Ecto neural progenitor cell (in vitro differentiated cells): Measurements from ENCODE around the gene ADAM11.

Experiments used
- DNase-seq: peaks from one replicate; pipeline ENCODE4 v3.0.0-alpha.2; 2018; ENCODE audit warnings: low spot score

Gene ADAM11

DNA sequence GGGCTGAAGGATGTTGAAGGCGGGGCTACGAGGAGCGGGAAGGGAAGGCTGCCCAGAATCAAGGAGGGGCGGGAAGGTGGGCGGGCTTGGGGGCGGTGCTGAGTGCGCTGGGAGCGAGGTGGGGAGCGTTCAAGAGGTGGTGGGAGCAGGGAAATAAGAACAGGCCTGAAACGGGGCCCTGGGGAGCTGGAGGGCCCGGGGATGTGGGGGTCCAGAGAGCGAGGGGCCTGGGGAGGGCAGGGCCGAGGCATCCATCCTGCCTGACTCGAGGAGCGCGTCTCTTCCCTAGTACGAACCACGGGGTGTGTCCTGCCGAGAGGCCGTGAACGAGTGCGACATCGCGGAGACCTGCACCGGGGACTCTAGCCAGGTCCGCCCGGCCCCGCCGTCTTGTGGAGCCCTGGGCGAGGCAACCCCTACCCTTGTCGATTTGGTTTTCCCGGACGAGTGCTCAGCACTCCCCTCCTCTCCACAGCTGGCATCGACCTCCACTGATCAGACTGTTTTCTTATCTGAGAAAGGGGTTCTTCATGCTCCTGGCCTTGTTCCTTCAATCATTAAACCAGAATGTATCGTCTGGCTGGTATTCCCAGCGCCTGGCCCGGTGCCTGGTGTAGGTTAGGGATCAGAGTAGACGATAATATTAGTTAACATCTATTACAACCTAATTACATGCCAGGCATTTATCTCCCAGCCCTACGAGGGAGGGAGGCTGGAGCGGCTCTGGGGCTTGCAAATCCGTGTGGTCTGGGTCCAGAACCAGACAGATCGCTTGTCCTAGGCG is 17.2 kb downstream of the ADAM11 start:
- no peak for DNase-seq

DNA sequence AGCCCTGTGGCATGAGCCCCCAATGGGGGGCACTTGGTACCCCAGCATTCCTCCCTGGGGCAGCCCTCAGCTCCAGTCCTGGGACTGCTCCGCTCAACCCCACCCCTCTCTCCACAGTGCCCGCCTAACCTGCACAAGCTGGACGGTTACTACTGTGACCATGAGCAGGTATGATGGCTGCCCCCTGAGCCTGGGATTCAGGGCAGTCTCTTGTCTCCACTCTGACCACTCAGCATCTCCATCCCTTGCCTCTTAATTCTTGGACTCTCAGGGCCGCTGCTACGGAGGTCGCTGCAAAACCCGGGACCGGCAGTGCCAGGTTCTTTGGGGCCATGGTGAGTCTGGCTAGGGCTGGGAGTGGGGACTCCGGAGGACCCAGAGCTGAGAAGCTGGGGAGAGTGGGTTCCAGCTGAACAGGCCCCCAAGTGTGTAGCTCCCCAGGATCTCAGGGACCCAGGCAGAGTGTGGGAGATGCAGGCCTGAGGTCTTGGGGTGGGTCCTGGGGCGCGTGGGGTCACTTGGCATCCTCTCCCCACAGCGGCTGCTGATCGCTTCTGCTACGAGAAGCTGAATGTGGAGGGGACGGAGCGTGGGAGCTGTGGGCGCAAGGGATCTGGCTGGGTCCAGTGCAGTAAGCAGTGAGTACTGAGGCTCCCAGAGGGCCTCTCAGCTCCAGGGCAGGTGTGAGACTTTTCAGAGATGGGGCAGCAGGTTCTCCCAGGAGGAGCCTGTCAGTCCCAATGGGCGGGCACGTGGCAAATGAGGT is 18.0 kb downstream of the ADAM11 start:
- peak; percentile 57 for DNase-seq

- peak; percentile 52 for DNase-seq
Measured at GRCh38 chr17:44777394-44778348, 18.9 kb downstream of the ADAM11 start.

DNA sequence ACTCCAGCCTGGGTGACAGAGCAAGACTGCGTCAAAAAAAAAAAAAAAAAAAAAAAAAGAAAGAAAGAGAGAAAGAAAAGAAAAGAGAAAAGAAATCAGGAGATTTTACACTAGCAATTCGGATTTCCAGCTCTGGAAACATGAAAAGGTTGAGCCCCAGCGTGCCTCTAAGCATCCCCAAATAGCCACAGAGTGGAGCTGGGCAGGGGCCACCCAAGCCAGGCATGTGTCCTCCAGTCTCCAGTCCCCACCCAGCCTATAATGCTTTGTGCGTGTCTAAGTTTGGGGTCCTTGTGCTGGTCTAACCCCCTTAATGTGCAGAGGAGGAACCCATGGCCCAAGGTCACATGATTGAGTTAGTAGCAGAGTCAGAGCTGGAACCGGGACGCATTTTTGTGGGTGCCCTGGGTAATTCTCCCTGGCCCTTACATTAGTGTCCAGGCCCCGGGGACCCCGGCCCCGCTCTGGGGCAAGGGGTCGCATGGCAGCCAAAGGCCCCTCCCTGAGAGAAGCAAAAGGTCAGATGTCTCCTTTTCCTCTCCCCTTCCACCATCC is 19.9 kb downstream of the ADAM11 start:
- no peak for DNase-seq

DNA sequence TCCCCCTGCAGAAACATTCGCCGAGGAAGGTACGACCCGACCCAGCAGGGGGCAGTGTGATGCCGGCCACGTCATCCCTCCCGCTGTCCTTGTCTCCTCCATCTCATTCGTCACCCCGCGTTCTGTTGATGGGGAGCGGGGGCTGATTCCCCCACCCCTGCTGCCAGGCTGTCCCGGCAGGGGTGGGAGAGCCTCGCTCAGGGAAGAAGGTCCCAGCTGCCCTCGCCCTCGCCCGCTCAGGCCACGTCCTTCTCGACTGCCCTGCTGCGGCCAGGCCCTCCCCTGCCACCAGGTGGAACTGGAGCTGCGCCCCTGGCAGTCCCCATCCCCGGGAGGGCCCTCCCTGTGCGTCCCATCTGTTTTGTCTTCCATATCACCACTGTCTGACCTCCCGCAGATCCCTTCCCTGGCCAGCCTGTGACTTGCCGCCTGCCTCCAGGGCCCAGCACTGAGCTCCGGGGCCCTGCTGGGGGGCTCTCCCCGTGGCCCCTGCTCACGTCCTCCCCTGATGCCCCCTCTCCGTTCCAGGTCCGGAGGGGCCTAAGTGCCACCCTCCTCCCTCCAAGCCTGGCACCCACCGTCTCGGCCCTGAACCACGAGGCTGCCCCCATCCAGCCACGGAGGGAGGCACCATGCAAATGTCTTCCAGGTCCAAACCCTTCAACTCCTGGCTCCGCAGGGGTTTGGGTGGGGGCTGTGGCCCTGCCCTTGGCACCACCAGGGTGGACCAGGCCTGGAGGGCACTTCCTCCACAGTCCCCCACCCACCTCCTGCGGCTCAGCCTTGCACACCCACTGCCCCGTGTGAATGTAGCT is 20.6 kb downstream of the ADAM11 start:
- peak; percentile 91 for DNase-seq

DNA sequence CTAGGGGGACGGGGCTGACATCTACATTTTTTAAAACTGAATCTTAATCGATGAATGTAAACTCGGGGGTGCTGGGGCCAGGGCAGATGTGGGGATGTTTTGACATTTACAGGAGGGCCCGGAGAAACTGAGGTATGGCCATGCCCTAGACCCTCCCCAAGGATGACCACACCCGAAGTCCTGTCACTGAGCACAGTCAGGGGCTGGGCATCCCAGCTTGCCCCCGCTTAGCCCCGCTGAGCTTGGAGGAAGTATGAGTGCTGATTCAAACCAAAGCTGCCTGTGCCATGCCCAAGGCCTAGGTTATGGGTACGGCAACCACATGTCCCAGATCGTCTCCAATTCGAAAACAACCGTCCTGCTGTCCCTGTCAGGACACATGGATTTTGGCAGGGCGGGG is 21.4 kb downstream of the ADAM11 start:
- no peak for DNase-seq

- no peak for DNase-seq
Measured at GRCh38 chr17:44780845-44781480, 22.2 kb downstream of the ADAM11 start.

DNA sequence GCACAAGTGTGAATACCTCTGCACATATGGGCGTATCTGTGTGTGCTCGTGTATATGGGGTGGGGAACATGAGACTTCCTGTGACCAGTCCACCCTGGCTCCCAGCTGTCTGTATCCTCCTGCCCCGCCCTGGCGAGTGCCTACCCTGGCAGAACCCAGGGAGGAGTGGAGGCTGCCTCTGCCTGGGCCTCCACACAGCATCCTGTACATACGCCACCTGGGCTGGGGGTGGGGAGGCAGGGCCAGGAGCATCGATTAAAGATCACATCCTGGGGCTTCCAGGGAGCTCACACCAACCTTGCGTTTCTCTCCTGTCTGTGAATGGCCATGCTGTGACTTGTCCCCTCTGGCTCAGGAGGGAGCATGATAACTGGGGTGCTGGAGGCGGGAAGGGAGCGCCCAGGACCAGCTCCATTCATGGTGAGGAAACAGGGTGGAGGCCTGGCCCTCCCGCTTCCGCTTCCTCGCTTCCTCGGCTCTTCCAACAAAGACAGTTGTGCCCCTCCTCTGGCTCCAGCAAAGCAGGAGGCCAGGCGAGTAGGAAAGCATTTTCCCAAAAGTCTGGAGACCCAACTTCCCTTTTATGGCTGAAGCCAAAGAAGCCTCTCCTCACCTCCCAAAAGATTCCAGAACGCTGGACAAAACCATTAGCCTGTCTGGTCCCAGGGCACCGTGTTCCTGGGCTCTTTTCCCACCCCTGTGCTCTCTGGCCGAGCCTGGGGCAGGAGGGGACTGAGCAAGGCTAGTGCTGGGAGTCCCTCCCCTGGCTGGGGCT is 22.9 kb downstream of the ADAM11 start:
- peak; percentile 71 for DNase-seq

DNA sequence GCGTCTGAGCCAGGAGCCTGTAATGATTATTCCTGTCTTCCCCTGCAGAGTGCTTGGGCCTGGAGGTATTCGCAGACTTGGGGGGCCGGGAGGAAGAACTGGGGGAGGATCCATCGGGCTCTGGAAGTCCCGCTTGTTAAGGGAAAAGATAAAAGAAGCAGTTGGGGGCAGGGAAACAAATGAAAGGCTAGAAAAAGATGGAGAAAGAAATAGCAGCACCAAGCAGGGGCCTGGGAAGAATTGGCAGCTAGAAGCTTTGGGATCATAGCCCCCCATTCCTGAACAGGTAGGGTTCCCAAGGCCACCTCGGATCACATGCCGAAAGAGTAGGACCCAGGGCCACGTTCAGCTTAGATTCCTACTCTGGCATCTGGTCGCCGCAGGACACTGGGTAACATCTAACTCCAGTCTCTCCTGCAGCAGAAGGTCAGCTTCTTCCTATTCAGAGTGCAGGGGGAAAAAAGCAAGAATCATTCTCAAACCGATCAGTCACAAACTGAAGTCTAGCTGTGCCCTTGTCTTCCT is 23.6 kb downstream of the ADAM11 start:
- DNase-seq = no peak

DNA sequence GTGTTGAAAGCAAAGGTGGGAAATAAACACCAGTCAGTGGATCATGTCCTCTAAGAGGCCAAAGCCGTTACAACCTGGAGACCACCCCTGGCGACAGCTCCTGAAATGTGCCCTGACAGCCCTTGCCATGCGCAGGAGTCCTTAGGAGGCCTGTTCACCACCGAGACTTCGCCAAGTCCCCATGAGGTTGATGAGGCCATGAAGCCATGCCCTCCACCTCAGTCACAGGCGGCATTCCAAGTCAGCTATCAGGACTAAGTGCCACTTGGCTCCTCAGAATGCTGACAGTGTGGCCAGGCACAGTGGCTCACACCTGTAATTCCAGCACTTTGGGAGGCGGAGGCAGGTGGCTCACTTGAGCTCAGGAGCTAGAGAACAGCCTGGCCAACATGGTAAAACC is 27.1 kb downstream of the ADAM11 start:
- no peak for DNase-seq

GRCh38 chr17:44786551-44787081 is 27.8 kb downstream of the ADAM11 start:
- DNase-seq = no peak

DNA sequence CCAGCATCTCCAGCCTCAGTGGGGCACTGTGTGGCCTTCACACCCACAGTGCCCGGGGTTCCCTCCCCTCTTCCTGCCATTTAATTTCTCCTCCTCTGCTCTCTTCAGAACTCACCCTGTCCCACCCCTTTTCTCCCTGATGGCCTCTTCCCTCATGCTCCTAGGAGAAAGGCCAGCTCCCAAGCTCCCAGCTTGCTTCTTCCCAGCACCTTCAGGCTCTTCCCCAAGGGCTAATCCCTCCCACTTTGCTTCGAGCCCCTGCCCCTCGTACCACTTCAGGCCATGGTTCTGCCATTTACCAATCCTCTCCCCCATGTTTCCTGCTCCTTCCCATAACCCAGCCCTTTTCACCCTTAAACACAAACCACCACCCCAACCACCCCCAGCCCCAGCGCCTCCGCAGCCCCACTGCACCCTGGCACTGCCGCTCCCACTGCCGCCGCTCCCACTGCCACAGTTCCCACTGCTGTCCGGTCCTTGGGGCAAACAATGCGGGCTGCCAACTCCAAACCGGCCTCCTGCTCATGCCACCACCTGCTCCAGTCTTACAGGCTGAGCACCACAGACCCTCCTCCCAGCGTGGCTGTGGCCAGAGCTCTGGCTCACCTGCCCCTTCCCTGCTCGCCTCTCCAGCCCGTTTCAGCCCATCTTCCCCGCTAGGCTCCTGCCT is 28.6 kb downstream of the ADAM11 start:
- no peak for DNase-seq

- DNase-seq = no peak
Measured at GRCh38 chr17:44788139-44788538, 29.4 kb downstream of the ADAM11 start.

DNA sequence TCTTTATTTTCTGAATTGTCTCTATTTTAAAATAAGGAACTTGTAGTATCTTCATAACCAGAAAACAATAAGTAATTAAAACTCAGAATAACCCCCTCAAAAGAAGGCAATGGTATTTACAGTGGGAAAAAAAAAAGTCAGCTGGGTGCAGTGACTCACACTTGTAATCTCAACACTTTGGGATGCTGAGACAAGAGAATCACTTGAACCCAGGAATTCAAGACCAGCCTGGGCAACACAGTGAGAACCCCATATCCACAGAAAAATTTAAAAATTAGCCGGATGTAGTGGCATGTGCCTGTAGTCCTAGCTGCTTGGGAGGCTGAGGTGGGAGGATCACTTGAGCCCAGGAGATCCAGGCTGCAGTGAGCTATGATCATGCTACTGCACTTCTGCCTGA is 33.5 kb downstream of the ADAM11 start:
- DNase-seq = no peak

GRCh38 chr17:44793885-44794842 is 35.4 kb downstream of the ADAM11 start:
- no peak for DNase-seq

DNA sequence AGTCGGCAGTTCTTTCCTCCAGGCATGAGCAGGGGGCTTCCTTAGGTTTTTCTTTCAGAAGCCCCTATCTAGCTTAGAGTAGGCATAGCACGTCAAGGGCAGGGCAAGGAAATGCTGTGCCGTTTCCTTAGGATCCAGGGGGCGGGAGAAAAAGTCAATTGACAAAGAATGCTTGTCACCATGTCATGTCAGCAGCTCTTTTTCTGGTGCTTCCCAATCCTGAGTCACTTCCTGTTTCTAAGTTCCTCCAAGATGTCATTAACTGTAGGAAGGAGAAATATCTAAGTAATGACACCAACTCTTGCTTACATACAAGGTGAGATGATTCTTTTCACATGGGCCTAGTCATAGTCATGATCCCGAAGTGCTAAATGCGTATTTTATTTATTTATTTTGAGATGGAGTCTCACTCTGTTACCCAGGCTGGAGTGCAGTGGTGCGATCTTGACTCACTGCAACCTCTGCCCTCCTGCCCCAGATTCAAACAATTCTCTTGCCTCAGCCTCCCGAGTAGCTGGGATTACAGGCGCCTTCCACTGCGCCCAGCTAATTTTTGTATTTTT is 36.1 kb downstream of the ADAM11 start:
- DNase-seq = no peak

- no peak for DNase-seq
Measured at GRCh38 chr17:44795421-44795820, 36.6 kb downstream of the ADAM11 start.
